Loucy (cell line): ENCODE measurements around the gene ECSCR.

ENCODE experiments used
- H2AFZ ChIP-seq: fragments of 200-600 bp; sonication (generic); 2 replicates; pipeline ENCODE4 v1.6.0; 2016; ENCODE audit warnings: antibody characterized with exemption, mild to moderate bottlenecking, low read length, moderate library complexity
- H3F3A ChIP-seq: fragments of 200-600 bp; 2 replicates; pipeline ENCODE4 v1.6.0; 2016; ENCODE audit warnings: antibody characterized with exemption, low read depth, mild to moderate bottlenecking
- H3K27me3 ChIP-seq: fragments of 200-600 bp; sonication (generic); 2 replicates; pipeline ENCODE4 v1.6.1; 2014; ENCODE audit warnings: low read length, mild to moderate bottlenecking; ENCODE audit not compliant: insufficient read depth, poor library complexity, severe bottlenecking
- H3K36me3 ChIP-seq: fragments of 200-600 bp; sonication (generic); 2 replicates; pipeline ENCODE4 v1.6.1; 2016; ENCODE audit warnings: low read length; ENCODE audit not compliant: insufficient read depth
- H3K4me1 ChIP-seq: fragments of 200-600 bp; sonication (generic); 2 replicates; pipeline ENCODE4 v1.5.1; 2014; ENCODE audit warnings: low read length, mild to moderate bottlenecking; ENCODE audit not compliant: insufficient read depth, poor library complexity, severe bottlenecking
- H3K4me2 ChIP-seq: fragments of 200-600 bp; sonication (generic); 2 replicates; pipeline ENCODE4 v1.6.0; 2014; ENCODE audit warnings: antibody characterized with exemption, low read length, low read depth, mild to moderate bottlenecking; ENCODE audit not compliant: poor library complexity, severe bottlenecking
- H3K4me3 ChIP-seq: fragments of 200-600 bp; sonication (generic); 2 replicates; pipeline ENCODE4 v1.5.1; 2014; ENCODE audit warnings: low read length, mild to moderate bottlenecking, mixed read lengths; ENCODE audit not compliant: poor library complexity, severe bottlenecking
- H3K79me2 ChIP-seq: fragments of 200-600 bp; sonication (generic); 2 replicates; pipeline ENCODE4 v1.6.1; 2014; ENCODE audit warnings: low read length; ENCODE audit not compliant: insufficient read depth
- H3K9ac ChIP-seq: fragments of 200-600 bp; sonication (generic); 2 replicates; pipeline ENCODE4 v1.6.0; 2014; ENCODE audit warnings: mild to moderate bottlenecking, low read depth, low read length, moderate library complexity; ENCODE audit not compliant: poor library complexity, severe bottlenecking
- H3K9me2 ChIP-seq: fragments of 200-600 bp; sonication (generic); replicated peaks from 2 replicates; pipeline ENCODE4 v1.6.1; 2016; ENCODE audit warnings: low read depth, low read length, mixed read lengths
- H3K9me3 ChIP-seq: fragments of 200-600 bp; sonication (generic); 2 replicates; pipeline ENCODE4 v1.6.1; 2014; ENCODE audit warnings: mild to moderate bottlenecking, antibody characterized with exemption, low read length, low read depth; ENCODE audit not compliant: insufficient read depth
- H4K20me1 ChIP-seq: fragments of 200-600 bp; sonication (generic); 2 replicates; pipeline ENCODE4 v1.6.0; 2014; ENCODE audit warnings: antibody characterized with exemption, low read length, mild to moderate bottlenecking; ENCODE audit not compliant: insufficient read depth, poor library complexity, severe bottlenecking
- CTCF ChIP-seq: fragments of 200-600 bp; sonication (generic); conservative IDR thresholded peaks from 2 replicates; pipeline ENCODE4 v1.5.1; 2014; ENCODE audit warnings: mild to moderate bottlenecking, antibody characterized with exemption, low read length
- EZH2phosphoT487 ChIP-seq: fragments of 200-600 bp; IDR thresholded peaks from 2 replicates; pipeline ENCODE4 v1.6.1; 2018; ENCODE audit warnings: antibody characterized with exemption, mild to moderate bottlenecking, moderate library complexity, borderline replicate concordance

Gene ECSCR

GRCh38 chr5:139454568-139455290 lies 7.8 kb downstream of the ECSCR start:
- H3F3A ChIP-seq, result no peaks in the 10 kb centered on the region
- H3K4me3 ChIP-seq, result no peak overlapping the region
- no peaks in the 10 kb centered on the region for H3K9me3 ChIP-seq
- TF ChIP-seq CTCF (no peak), EZH2phosphoT487 (no peak)
- peaks cover 23% of the 10 kb centered on the region for H3K4me1 ChIP-seq
- H3K9me2 ChIP-seq, result no peaks in the 10 kb centered on the region
- no peak overlapping the region for H2AFZ ChIP-seq
- no peak overlapping the region for H3K9ac ChIP-seq
- no peaks in the 10 kb centered on the region for H3K36me3 ChIP-seq
- H3K79me2 ChIP-seq, result no peaks in the 10 kb centered on the region
- H4K20me1 ChIP-seq, result no peaks in the 10 kb centered on the region
- H3K27me3 ChIP-seq, result no peaks in the 10 kb centered on the region
- H3K4me2 ChIP-seq, result no peak overlapping the region

GRCh38 chr5:139453683-139454567 lies 8.6 kb downstream of the ECSCR start:
- Histone ChIP-seq H3K79me2 (no peaks in the 10 kb centered on the region), H3K9me3 (no peaks in the 10 kb centered on the region), H3K4me1 (peaks cover 17% of the 10 kb centered on the region), H3K4me3 (no peak overlapping the region), H3K9me2 (no peaks in the 10 kb centered on the region), H2AFZ (no peak overlapping the region), H4K20me1 (no peaks in the 10 kb centered on the region), H3F3A (no peaks in the 10 kb centered on the region), H3K4me2 (no peak overlapping the region), H3K27me3 (no peaks in the 10 kb centered on the region), H3K9ac (no peak overlapping the region), H3K36me3 (no peaks in the 10 kb centered on the region)
- no peak for TF ChIP-seq CTCF
- TF ChIP-seq EZH2phosphoT487, result no peak

- H3K4me1 ChIP-seq, result peaks cover 8% of the 10 kb centered on the region
- H3K9me2 ChIP-seq, result no peaks in the 10 kb centered on the region
- H3K36me3 ChIP-seq, result no peaks in the 10 kb centered on the region
- H3K79me2 ChIP-seq, result no peaks in the 10 kb centered on the region
- no peaks in the 10 kb centered on the region for H3K9me3 ChIP-seq
- H3K27me3 ChIP-seq, result no peaks in the 10 kb centered on the region
- no peaks in the 10 kb centered on the region for H3F3A ChIP-seq
- H3K4me2 ChIP-seq, result no peak overlapping the region
- H2AFZ ChIP-seq, result no peak overlapping the region
- no peak overlapping the region for H3K9ac ChIP-seq
- H4K20me1 ChIP-seq, result no peaks in the 10 kb centered on the region
- no peak overlapping the region for H3K4me3 ChIP-seq
- TF ChIP-seq EZH2phosphoT487 (no peak), CTCF (no peak)
These were observed 10.5 kb downstream of the ECSCR start for GRCh38 chr5:139451878-139452660.
